Measurements from ENCODE around the gene SLC25A4. TPM values are rescaled to one million over a fixed set of nuclear protein-coding genes. Genes with fewer than 3 reads are reported as not detected.

SLC25A4 gene
- total RNA-seq, 2 donors from 2014 or later: 4.2 to 7.8 TPM

- Mint-ChIP-seq H3K27me3 (ENCODE audit: low read depth) (peaks cover 48% of the 10 kb centered on the region), H3K9me3 (no peaks in the 10 kb centered on the region), H3K4me1 (ENCODE audit: low read depth) (peaks cover 5% of the 10 kb centered on the region), H3K4me3 (peak overlapping the region; percentile 70 to 81), H3K36me3 (ENCODE audit: insufficient read depth in 2 of 2) (peaks cover 0 to 2% of the 10 kb centered on the region in 2 donors), H3K27ac (no peak overlapping the region)
- ATAC-seq (replicated peaks in 1 of 2) (peak; percentile 76), DNase-seq (peak; percentile 29 to 31)
These were observed 14.6 kb upstream of the SLC25A4 start for GRCh38 chr4:185128272-185129119.

GRCh38 chr4:185134307-185134869 lies 8.7 kb upstream of the SLC25A4 start:
- Mint-ChIP-seq H3K27me3 (ENCODE audit: low read depth) (peaks cover 39% of the 10 kb centered on the region), H3K4me3 (no peak overlapping the region), H3K4me1 (ENCODE audit: low read depth) (no peaks in the 10 kb centered on the region), H3K36me3 (ENCODE audit: insufficient read depth in 2 of 2) (no peaks in the 10 kb centered on the region), H3K27ac (no peak overlapping the region), H3K9me3 (no peaks in the 10 kb centered on the region)
- DNase-seq (no peak), ATAC-seq (replicated peaks in 1 of 2) (peak; percentile 70 to 73)

DNA sequence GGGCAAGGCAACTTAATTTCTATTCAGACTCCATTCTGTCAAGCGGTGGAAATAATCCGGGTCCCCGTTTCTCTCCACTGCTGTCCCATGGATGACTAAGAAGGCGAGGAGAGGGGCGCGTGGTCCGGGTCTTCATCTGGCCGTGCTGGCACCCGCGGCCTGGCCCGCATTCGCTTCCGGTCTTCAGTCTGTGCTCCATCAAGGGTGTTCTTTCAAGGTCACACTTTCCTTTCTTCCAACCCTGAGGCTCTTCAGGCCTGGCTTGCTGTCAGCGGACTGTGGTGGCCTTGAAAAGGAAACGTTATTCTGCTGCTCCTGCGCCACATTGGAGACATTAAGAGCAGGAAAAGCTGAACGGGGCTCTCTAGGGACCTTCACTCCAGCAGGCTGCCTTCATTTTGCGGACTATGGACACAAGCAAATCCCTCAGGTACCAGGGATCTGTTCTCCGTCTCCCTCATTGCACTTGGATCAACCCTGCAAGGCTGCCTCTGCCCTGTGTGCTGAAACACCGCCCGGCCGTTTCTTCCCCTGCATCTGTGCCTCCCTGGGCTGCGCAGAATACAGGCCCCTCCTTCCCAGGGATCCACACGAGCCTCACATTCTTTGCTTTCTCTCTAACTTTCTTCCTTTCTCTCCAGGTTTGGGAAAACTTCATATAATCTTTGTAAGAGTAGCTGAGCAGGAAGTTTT lies 5.7 kb upstream of the SLC25A4 start:
- Mint-ChIP-seq H3K36me3 (ENCODE audit: insufficient read depth in 2 of 2) (no peaks in the 10 kb centered on the region), H3K4me1 (ENCODE audit: low read depth) (peaks cover 2% of the 10 kb centered on the region)
- DNase-seq: no peak

GRCh38 chr4:185138161-185138560 lies 4.9 kb upstream of the SLC25A4 start:
- H3K9me3 Mint-ChIP-seq: no peaks in the 10 kb centered on the region
- no peak overlapping the region for H3K4me3 Mint-ChIP-seq
- no peak for DNase-seq
- ATAC-seq (replicated peaks in 1 of 2): no peak
- H3K36me3 Mint-ChIP-seq (ENCODE audit: insufficient read depth in 2 of 2): no peaks in the 10 kb centered on the region
- peaks cover 5% of the 10 kb centered on the region for H3K4me1 Mint-ChIP-seq (ENCODE audit: low read depth)
- H3K27me3 Mint-ChIP-seq (ENCODE audit: low read depth): peaks cover 36% of the 10 kb centered on the region
- no peak overlapping the region for H3K27ac Mint-ChIP-seq

More for the DNA sequence above, 5.7 kb upstream of the SLC25A4 start:
- Mint-ChIP-seq H3K27me3 (ENCODE audit: low read depth) (peaks cover 33% of the 10 kb centered on the region), H3K9me3 (no peaks in the 10 kb centered on the region), H3K4me3 (no peak overlapping the region), H3K27ac (no peak overlapping the region)
- ATAC-seq (replicated peaks in 1 of 2): no peak

DNA sequence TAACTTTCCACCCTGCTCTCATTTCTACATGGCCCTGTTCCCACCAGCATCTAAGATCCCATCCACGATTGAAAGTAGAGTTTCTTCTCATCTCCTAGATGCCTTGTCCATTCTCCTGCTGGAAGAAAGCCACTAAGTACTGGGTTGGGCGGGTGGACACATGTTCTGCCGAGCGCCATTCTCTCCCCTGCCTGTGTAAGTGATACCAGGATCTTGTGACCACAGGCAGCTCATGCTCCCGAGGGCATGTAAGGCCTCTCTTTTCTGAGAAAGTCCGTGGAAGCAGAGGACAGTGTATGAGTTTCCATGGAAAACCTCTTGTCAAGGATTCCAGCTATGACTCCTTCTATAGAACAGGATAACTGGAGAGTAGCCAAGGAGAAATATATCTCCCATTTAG lies 3.3 kb upstream of the SLC25A4 start:
- Mint-ChIP-seq H3K4me3 (no peak overlapping the region), H3K27ac (no peak overlapping the region), H3K27me3 (ENCODE audit: low read depth) (peaks cover 40% of the 10 kb centered on the region), H3K9me3 (no peaks in the 10 kb centered on the region), H3K36me3 (ENCODE audit: insufficient read depth in 2 of 2) (no peaks in the 10 kb centered on the region), H3K4me1 (ENCODE audit: low read depth) (peaks cover 13% of the 10 kb centered on the region)
- ATAC-seq (replicated peaks in 1 of 2) (no peak), DNase-seq (no peak)

- H3K36me3 Mint-ChIP-seq (ENCODE audit: insufficient read depth in 2 of 2): no peaks in the 10 kb centered on the region
- DNase-seq (no peak), ATAC-seq (replicated peaks in 1 of 2) (no peak)
- no peak overlapping the region for H3K4me3 Mint-ChIP-seq
- peaks cover 40% of the 10 kb centered on the region for H3K27me3 Mint-ChIP-seq (ENCODE audit: low read depth)
- H3K9me3 Mint-ChIP-seq: no peaks in the 10 kb centered on the region
- peaks cover 13% of the 10 kb centered on the region for H3K4me1 Mint-ChIP-seq (ENCODE audit: low read depth)
- H3K27ac Mint-ChIP-seq: no peak overlapping the region
These were observed 1.3 kb upstream of the SLC25A4 start for GRCh38 chr4:185141777-185142176.

DNA sequence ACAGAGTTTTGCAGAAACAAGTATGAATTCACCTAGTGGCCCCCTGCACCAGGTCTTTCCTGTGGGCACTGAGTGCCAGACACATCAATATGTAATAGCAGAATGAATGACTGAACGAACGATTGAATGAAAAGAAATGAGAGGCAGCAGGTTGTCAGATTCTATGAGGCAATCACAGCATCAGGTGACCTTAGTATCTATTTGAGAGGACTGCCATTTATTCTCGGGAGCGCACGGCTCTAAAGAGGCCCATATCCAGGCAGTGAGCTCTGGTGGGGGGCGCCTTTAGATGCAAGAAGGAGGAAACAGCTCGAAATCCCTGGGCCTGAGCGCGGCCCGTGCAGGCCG lies 528 bp upstream of the SLC25A4 start:
- H3K27me3 Mint-ChIP-seq (ENCODE audit: low read depth): peaks cover 37% of the 10 kb centered on the region
- H3K27ac Mint-ChIP-seq: peak overlapping the region; percentile 60
- H3K4me1 Mint-ChIP-seq (ENCODE audit: low read depth): peaks cover 13% of the 10 kb centered on the region
- no peak for DNase-seq
- H3K9me3 Mint-ChIP-seq: no peaks in the 10 kb centered on the region
- peak in 1 of 2 donors; percentile 20 for ATAC-seq (replicated peaks in 1 of 2)
- H3K4me3 Mint-ChIP-seq: peak overlapping the region; percentile 89
- H3K36me3 Mint-ChIP-seq (ENCODE audit: insufficient read depth in 2 of 2): no peaks in the 10 kb centered on the region

GRCh38 chr4:185143601-185143969 lies 519 bp downstream of the SLC25A4 start:
- H3K27ac Mint-ChIP-seq: no peak overlapping the region
- ATAC-seq (replicated peaks in 1 of 2): peak in 1 of 2 donors; percentile 17
- no peaks in the 10 kb centered on the region for H3K36me3 Mint-ChIP-seq (ENCODE audit: insufficient read depth in 2 of 2)
- DNase-seq: peak; percentile 23 to 25
- H3K9me3 Mint-ChIP-seq: no peaks in the 10 kb centered on the region
- H3K27me3 Mint-ChIP-seq (ENCODE audit: low read depth): peaks cover 28% of the 10 kb centered on the region
- H3K4me3 Mint-ChIP-seq: peak overlapping the region; percentile 72 to 89
- peaks cover 13% of the 10 kb centered on the region for H3K4me1 Mint-ChIP-seq (ENCODE audit: low read depth)

GRCh38 chr4:185144601-185145240 lies 1.7 kb downstream of the SLC25A4 start:
- no peak for ATAC-seq (replicated peaks in 1 of 2)
- no peak overlapping the region for H3K27ac Mint-ChIP-seq
- no peak overlapping the region for H3K4me3 Mint-ChIP-seq
- peaks cover 13% of the 10 kb centered on the region for H3K4me1 Mint-ChIP-seq (ENCODE audit: low read depth)
- no peaks in the 10 kb centered on the region for H3K9me3 Mint-ChIP-seq
- H3K36me3 Mint-ChIP-seq (ENCODE audit: insufficient read depth in 2 of 2): peaks cover 0 to 1% of the 10 kb centered on the region in 2 donors
- H3K27me3 Mint-ChIP-seq (ENCODE audit: low read depth): peaks cover 25% of the 10 kb centered on the region
- DNase-seq: no peak

DNA sequence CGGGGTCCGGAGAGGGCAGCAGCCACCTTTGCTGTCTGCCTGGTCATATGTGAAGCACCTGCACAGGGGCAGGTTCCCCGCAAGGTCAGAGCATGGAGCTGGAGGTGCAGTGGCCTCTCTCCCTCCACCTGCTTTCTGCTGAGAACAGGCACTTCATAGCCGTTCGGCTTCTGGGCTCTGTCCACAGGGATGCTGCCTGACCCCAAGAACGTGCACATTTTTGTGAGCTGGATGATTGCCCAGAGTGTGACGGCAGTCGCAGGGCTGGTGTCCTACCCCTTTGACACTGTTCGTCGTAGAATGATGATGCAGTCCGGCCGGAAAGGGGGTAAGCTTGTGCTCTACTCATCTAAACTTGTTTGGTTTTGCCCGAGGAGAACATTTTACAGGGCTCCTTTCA lies 2.5 kb downstream of the SLC25A4 start:
- H3K4me1 Mint-ChIP-seq (ENCODE audit: low read depth): peaks cover 13% of the 10 kb centered on the region
- peaks cover 25% of the 10 kb centered on the region for H3K27me3 Mint-ChIP-seq (ENCODE audit: low read depth)
- no peak overlapping the region for H3K27ac Mint-ChIP-seq
- H3K4me3 Mint-ChIP-seq: peak overlapping the region in 1 of 2 donors; percentile 6
- DNase-seq (no peak), ATAC-seq (replicated peaks in 1 of 2) (no peak)
- peaks cover 0 to 1% of the 10 kb centered on the region in 2 donors for H3K36me3 Mint-ChIP-seq (ENCODE audit: insufficient read depth in 2 of 2)
- no peaks in the 10 kb centered on the region for H3K9me3 Mint-ChIP-seq

DNA sequence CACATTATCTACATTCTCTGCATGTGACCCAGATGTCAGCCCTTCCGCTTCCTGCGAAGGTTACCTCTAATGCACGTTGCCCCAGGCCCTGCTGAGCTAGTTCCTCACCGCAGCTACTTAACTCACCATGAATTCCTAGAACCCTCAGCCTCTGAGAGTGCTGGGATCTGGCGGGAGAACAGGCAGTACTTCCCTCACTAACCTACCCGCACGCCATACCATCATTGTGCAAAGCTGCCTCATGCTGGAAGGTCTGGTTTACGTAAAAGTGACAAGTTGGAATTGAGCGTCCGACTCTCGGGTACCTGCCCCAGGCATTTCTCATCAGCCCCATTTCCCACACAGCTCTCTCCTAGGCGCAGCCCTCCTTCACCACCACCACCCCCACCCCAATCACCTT lies 6.3 kb downstream of the SLC25A4 start:
- no peak overlapping the region for H3K4me3 Mint-ChIP-seq
- H3K4me1 Mint-ChIP-seq (ENCODE audit: low read depth): no peaks in the 10 kb centered on the region
- no peaks in the 10 kb centered on the region for H3K27me3 Mint-ChIP-seq (ENCODE audit: low read depth)
- H3K36me3 Mint-ChIP-seq (ENCODE audit: insufficient read depth in 2 of 2): peaks cover 1 to 11% of the 10 kb centered on the region in 2 donors
- H3K27ac Mint-ChIP-seq: no peak overlapping the region
- H3K9me3 Mint-ChIP-seq: no peaks in the 10 kb centered on the region
- ATAC-seq (replicated peaks in 1 of 2) (no peak), DNase-seq (no peak)

DNA sequence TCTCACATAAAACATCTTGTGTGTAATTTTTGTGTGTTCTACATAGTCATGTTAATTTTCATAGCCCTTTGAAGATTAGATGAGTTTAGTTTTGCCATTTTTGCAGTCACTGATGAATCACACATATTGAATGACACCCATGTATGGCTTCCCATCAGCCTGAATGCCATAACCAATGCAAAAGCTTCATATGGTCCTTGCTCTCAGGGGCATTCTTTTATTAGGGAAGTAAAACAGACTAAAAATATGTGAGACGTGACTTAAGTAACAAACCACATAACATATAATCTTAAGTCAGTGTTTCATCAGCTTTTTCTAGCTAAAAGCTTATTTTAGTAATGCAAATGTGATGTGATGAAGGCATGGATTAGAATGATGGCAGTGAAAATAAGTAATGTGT lies 8.2 kb downstream of the SLC25A4 start:
- H3K9me3 Mint-ChIP-seq: no peaks in the 10 kb centered on the region
- H3K27me3 Mint-ChIP-seq (ENCODE audit: low read depth): no peaks in the 10 kb centered on the region
- H3K27ac Mint-ChIP-seq: no peak overlapping the region
- peaks cover 1 to 15% of the 10 kb centered on the region in 2 donors for H3K36me3 Mint-ChIP-seq (ENCODE audit: insufficient read depth in 2 of 2)
- no peak for ATAC-seq (replicated peaks in 1 of 2)
- no peak overlapping the region for H3K4me3 Mint-ChIP-seq
- DNase-seq: no peak
- no peaks in the 10 kb centered on the region for H3K4me1 Mint-ChIP-seq (ENCODE audit: low read depth)

DNA sequence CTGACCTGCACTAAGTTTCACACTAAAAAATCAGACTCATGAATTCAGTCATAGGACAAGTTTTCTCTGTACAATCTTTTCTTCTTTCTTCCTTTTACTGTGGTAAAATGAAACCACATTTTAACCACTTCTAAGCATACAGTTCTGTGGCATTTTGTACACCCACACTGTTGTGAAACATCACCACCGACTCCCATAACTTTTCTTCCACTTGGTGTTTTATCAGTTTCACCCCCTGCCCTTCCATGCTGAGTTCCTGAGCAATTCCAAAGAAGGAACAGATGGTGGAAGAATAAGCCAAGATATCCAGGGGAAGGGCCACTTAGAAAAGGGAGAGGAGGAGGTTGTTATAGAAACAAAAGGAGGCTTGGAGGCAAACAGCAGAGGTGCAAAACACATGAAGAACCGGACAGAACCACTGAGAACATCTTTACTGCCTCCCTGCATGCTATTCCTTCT lies 22.6 kb downstream of the SLC25A4 start:
- Mint-ChIP-seq H3K4me3 (peak overlapping the region in 1 of 2 donors; percentile 41), H3K4me1 (ENCODE audit: low read depth) (peaks cover 20% of the 10 kb centered on the region), H3K27ac (peak overlapping the region; percentile 82), H3K9me3 (no peaks in the 10 kb centered on the region), H3K36me3 (ENCODE audit: insufficient read depth in 2 of 2) (peaks cover 5 to 40% of the 10 kb centered on the region in 2 donors), H3K27me3 (ENCODE audit: low read depth) (peaks cover 23% of the 10 kb centered on the region)
- ATAC-seq (replicated peaks in 1 of 2): peak; percentile 94 to 96
- peak in 1 of 2 donors; percentile 21 for DNase-seq

Data from activated T-cell treated with anti-CD3 and anti-CD28 coated beads, Interleukin-2, amount 50 U/mL, for 72 hours (primary cell).